Left colon (tissue), 2 donors: Measurements from ENCODE around the gene FARP1. TPM values are rescaled to one million over a fixed set of nuclear protein-coding genes. Genes with fewer than 3 reads are reported as not detected.
"Not testable (repeated sequence)": the region's sequence is repeated elsewhere in the genome, so short reads cannot be mapped to it uniquely, and the experiment has no call there.

ENCODE experiments used
- ATAC-seq: fragments of 200-7000 bp; cut with Tn5 transposase; one replicate; pipeline ENCODE4 v1.9.1; 2020; ENCODE audit warnings: mild to moderate bottlenecking, moderate library complexity
- DNase-seq, 2 donors: peaks; one replicate each; pipeline ENCODE4 v3.0.0-alpha.2; 2020
- intact Hi-C, 2 donors: fragments of 100-400 bp; cut with DNase I in 1 of 2; cut with micrococcal nuclease in 1 of 2; formaldehyde crosslinking; loops; one replicate each; pipeline versions ENCODE4 v1.11.2 to v1.14.0; 2022; cut with DNase I, micrococcal nuclease
- total RNA-seq, 2 donors: library from RNA; stranded (reverse); fragmentation: NEBNext Ultra II Directional; extraction: Animal tissue kit (Norgen Biotek cat#: 25700); gene quantifications; one replicate each; pipeline ENCODE4 v1.2.1, GENCODE V29; 2021
- donor health status: DM: no; HTN: no; CAD: no.
- donor health status: DM: yes; HTN: yes; CAD: no.

FARP1 gene
- total RNA-seq, 2 donors from 2014 or later: 38.8 to 50.3 TPM

DNA sequence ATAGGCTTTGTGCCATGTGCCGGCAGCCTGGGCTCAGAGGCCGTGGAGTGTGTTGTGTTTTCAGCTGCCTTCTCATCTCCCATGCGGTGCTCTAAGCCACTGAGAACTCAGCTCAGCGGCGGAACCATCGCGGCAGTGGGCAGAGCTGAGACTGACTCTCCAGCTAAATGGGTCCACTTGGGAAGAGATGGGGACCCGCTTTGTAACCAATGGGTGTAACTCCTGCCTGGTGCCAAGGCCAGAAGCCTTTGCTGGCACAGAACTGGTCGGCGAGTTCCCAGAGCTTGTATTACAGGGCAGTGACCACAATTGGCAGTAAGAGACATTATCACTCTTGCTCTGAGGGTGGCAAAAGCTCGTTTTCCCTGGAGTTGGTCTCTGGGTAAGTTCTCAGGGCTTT is 251.0 kb downstream of the FARP1 start:
- no peak for ATAC-seq
- intact Hi-C loops: no loop called here

DNA sequence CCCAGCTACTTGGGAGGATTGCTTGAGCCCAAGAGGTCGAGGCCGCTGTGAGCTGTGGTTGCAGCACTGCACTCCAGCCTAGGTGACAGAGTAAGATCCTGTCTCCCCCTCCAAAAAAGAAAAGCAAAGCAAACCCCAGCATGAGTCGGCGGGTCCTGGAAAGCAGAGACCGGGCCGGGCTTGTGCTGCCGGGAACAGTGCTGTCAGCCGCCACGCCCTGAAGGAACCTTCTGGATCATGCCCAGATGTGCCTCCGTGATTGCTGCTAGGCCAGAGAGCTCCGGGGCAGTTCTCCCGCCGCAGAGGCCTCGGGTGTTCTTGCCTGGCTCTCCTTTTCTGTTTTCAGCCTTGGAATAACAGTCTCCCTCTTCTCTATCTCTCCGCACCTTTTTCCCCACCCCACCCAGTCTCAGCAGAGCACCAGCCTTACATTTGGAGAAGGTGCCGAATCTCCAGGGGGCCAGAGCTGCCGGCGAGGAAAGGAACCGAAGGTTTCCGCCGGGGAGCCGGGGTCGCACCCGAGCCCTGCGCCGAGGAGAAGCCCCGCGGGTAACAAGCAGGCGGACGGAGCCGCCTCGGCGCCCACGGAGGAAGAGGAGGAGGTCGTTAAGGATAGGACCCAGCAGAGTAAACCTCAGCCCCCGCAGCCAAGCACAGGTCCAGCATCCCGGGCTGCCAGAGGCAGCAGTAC is 252.1 kb downstream of the FARP1 start:
- DNase-seq (no peak), ATAC-seq (no peak)
- intact Hi-C loops: no loop called here

More for the DNA sequence above, 251.0 kb downstream of the FARP1 start:
- no peak for DNase-seq

GRCh38 chr13:98396071-98396710 is 253.3 kb downstream of the FARP1 start:
- ATAC-seq: no peak
- DNase-seq: no peak
- intact Hi-C loops: no loop called here

DNA sequence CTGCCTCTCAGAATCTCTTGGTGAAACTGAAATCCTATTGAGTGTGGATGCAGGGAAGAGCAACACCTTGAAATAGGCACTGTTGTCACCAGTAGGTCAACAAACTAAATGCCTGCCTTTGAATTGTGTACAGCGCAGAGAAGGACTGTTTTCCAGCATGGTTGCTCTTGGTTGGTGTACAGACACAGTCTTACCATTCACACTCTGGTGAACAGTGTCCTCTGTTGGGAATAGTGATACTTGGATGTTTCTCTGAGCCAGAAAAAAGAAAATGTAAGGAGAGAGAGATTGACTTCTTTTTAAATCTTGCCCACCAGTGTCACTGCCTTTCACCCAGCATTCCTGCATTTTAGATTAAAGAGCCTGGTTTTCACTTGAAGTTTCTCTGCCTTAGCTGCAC is 254.3 kb downstream of the FARP1 start:
- intact Hi-C loops: no loop called here
- ATAC-seq: peak; percentile 46

DNA sequence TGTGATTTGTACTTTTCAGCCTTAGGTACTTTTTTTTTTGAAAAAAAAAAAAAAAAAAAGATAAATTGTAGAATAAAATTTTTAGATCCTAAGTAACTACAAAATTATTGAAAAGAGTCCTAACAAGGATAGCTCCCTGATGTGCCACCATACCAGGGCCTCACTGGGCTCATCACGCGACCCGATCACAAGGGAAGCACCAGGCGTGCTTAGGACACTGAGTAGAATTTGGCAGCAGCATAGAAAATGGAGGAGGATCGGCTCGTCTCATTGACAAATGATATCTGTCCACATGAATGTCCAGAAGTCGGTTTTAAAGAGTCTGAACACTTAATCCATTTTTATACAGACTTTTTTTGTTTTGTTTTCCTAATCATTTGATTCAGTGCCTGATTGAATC is 255.0 kb downstream of the FARP1 start:
- intact Hi-C loops: no loop called here
- DNase-seq: no peak
- no peak for ATAC-seq

More for the DNA sequence above, 254.3 kb downstream of the FARP1 start:
- DNase-seq: no peak

- ATAC-seq (no peak), DNase-seq (no peak)
- intact Hi-C loops: no loop called here
These were observed 255.7 kb downstream of the FARP1 start for GRCh38 chr13:98398581-98398980.

GRCh38 chr13:98399756-98400155 is 256.9 kb downstream of the FARP1 start:
- ATAC-seq: no peak
- DNase-seq: no peak
- intact Hi-C loops: loop anchor here in 1 of 2 donors (10.0 kb wide), 1 partner anchor 265 kb away; no protein-coding TSS in a partner anchor

- DNase-seq (no peak), ATAC-seq (no peak)
- intact Hi-C loops: loop anchor here in 1 of 2 donors (10.0 kb wide), 1 partner anchor 267 kb away; no protein-coding TSS in a partner anchor
These were observed 259.0 kb downstream of the FARP1 start for GRCh38 chr13:98401934-98402333.

GRCh38 chr13:98403076-98403475 is 260.2 kb downstream of the FARP1 start:
- DNase-seq (no peak), ATAC-seq (no peak)
- intact Hi-C loops: loop anchor here in 1 of 2 donors (10.0 kb wide), 1 partner anchor 268 kb away; no protein-coding TSS in a partner anchor

DNA sequence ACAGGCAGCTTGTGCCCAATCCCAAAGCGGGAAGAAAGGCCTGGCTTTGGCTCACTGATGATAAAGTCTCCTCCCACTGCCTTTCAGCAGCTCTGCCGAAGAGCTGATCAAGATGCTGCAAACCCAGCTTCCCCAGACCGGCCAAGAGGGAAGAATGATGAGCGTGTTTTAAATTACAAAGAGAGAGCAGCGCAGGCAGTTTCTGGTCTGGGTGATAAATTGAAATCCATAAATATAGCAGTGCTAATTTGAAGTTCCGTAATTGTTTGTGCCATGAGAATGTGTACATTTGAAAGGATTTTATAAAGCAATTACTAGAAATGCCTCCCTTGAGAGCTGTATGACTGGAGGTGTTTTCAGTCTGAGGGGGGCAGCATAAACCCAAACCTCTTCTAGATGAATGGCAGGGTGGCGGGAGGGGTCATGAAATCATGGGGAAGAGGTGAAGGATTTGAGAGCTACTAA is 262.2 kb downstream of the FARP1 start:
- DNase-seq (no peak), ATAC-seq (peak; percentile 34)
- intact Hi-C loops: loop anchor here in 1 of 2 donors (10.0 kb wide), 1 partner anchor 270 kb away; no protein-coding TSS in a partner anchor

- DNase-seq (no peak), ATAC-seq (peak; percentile 89)
These were observed 262.9 kb downstream of the FARP1 start for GRCh38 chr13:98405690-98406344.

DNA sequence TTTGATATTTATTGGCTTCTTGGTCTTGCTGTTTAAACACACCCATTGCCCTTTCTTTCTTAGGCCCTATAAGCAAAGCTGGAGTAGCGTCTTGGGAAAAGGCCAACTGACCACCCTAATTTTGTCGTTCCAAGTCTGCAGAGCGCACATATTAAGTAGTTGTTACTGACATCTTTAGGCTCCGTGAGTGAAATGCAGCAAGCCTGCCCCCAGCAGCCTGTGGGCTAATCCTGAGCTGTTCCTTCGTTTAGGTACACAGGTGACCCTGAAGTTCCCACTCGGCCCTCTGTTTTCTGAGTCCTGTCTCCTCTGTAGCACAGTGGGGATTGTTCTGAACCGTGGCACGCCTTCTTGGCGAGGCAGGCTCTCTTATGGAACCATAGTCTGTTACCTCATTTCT is 263.5 kb downstream of the FARP1 start:
- intact Hi-C loops: loop anchor here in 1 of 2 donors (10.0 kb wide), 1 partner anchor 272 kb away; no protein-coding TSS in a partner anchor
- ATAC-seq: peak; percentile 7
- DNase-seq: no peak

More at GRCh38 chr13:98405690-98406344, 262.9 kb downstream of the FARP1 start:
- intact Hi-C loops: loop anchor here in 1 of 2 donors (10.0 kb wide), 1 partner anchor 271 kb away; no protein-coding TSS in a partner anchor

- ATAC-seq (no peak), DNase-seq (no peak)
- intact Hi-C loops: loop anchor here in 1 of 2 donors (10.0 kb wide), 1 partner anchor 272 kb away; no protein-coding TSS in a partner anchor
These were observed 264.1 kb downstream of the FARP1 start for GRCh38 chr13:98406971-98407370.

DNA sequence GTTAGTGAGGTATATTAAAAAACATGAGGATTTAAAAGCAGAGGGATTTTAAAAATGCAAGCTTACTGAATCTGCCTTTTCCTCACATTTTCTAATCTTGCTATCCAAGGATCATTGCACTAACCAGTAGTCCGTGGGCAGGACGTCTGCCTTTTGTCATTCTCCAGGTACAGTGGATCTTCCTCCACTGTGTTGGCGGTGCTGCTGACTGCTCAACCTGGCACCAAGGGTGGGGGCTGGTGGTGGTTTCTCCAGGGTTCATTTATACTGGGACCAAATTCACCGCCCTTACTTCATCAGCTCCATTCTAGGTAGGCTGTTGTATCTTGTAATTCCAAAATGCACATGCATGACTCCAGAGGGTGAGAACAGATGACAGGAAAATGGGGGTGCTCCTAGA is 264.7 kb downstream of the FARP1 start:
- ATAC-seq (no peak), DNase-seq (no peak)
- intact Hi-C loops: loop anchor here in 1 of 2 donors (10.0 kb wide), 1 partner anchor 273 kb away; no protein-coding TSS in a partner anchor

DNA sequence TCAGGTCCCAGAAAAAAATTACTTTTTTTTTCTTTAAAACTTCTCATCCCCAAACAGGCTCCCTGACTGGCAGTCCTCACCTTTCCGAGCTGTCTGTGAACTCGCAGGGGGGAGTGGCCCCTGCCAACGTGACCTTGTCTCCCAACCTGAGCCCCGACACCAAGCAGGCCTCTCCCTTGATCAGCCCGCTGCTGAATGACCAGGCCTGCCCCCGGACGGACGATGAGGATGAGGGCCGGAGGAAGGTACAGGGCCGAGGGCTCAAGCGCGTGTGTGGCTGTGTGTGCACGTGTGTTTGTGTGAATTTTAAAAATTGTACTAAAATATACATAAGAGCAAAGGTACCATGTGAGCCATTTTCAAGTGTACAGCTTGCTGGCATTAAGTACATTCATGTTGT is 266.4 kb downstream of the FARP1 start:
- ATAC-seq (no peak), DNase-seq (no peak)
- intact Hi-C loops: loop anchor here in 1 of 2 donors (10.0 kb wide), 1 partner anchor 274 kb away; no protein-coding TSS in a partner anchor

DNA sequence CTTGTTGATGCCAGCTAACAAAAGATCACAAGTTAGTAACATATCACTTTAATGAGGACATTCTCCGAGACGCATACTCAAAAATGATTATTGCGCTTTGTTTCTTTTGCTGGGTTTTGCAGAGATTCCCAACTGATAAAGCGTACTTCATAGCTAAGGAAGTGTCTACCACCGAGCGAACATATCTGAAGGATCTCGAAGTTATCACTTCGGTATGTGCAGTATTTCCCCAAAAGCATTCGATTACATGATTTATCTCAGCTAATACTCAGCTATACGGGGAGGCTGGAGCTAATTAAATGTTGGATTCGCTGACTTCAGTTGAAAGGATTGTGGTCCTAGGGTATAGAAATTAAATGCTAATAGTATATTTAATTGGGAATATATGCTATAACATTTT is 267.7 kb downstream of the FARP1 start:
- DNase-seq (no peak), ATAC-seq (no peak)
- intact Hi-C loops: no loop called here

DNA sequence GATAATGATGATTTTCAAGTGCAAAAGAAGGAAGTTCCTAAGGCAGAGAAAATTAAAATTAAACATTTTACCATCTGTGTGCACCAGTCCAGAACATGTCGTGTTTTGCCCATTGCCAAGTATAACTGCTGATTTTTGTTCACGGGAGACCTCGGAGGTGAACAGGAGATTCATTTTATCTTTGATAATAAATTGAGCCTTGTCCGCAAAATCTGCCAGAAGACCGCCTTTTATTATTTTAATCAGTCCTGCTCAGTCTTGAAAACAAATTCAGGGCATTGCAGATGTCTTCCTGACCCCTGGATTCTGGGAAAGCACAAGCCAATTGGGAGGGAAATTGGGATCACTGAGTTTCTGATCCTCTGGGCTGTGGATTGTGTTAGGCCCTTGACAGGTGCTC is 268.1 kb downstream of the FARP1 start:
- no peak for DNase-seq
- intact Hi-C loops: no loop called here
- no peak for ATAC-seq

DNA sequence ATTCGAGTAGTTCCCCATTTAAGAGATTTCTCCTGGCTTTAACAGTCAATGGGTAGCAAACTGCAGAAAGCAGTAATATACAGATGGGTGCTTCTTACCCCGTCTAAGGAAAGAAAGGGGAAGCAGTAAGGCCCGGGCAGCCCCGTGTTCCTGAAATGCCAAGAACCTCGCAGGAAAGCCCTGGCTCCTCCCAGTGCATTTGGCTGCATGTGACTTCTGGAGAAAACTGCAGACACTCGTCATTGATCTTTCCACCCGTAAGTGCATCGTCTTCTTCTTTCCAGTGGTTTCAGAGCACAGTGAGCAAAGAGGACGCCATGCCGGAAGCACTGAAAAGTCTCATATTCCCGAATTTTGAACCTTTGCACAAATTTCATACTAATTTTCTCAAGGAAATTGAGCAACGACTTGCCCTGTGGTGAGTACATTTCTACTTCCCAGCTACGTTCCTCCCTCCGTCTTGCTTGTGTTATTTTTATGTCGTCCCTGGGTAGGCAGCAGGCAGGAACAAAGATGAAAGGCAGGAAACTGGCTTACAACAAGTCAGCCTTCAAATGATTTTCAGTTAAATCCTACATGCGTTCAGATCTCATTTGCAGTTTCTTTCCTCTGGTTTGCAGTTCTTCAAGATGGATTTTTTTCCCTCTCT is 268.8 kb downstream of the FARP1 start:
- ATAC-seq (no peak), DNase-seq (peak in 1 of 2 donors; percentile 44)
- intact Hi-C loops: no loop called here

- ATAC-seq, intact Hi-C loops, DNase-seq: not testable (repeated sequence)
These were observed 270.4 kb downstream of the FARP1 start for GRCh38 chr13:98413278-98413677.
